Lower leg skin (tissue), 4 donors: ENCODE results near the gene TUBA4A. TPM values are rescaled to one million over a fixed set of nuclear protein-coding genes. Genes with fewer than 3 reads are reported as not detected.
A peak's percentile ranks its signal among the peaks of the same experiment; 100 is the strongest.

Source experiments
- DNase-seq, 2 donors: peaks; one replicate each; pipeline ENCODE4 v3.0.0-alpha.2; 2019; ENCODE audit warnings: low spot score in 2 of 2
- H3K4me3 ChIP-seq: fragments of 200-600 bp; sonication (generic); 2 replicates; pipeline ENCODE4 v1.5.1; 2017; ENCODE audit warnings: mild to moderate bottlenecking, low read depth; ENCODE audit not compliant: poor library complexity, severe bottlenecking
- POLR2A ChIP-seq, 2 donors: fragments of 450-650 bp; IDR thresholded peaks; one replicate each; pipeline ENCODE4 v1.6.1; 2016 to 2017; ENCODE audit warnings: antibody characterized with exemption in 2 of 2, mild to moderate bottlenecking in 1 of 2, moderate library complexity in 1 of 2
- WGBS, 2 donors: methylation state at CpG; one replicate each; pipeline ENCODE4 v1.1.5; 2018; 5-methylcytosine and 5-hydroxymethylcytosine counted together
- intact Hi-C: fragments of 100-400 bp; cut with DNase I; formaldehyde crosslinking; loops from one replicate; pipeline ENCODE4 v1.15.0; 2023; ENCODE audit warnings: low total_unique reads
- total RNA-seq, 4 donors: library from RNA; depleted of rRNA; stranded (reverse); fragments of >200 nt; gene quantifications; one replicate each; pipeline ENCODE4 v1.1.0, GENCODE V29; 2016
- TF ChIP-seq, protein P1 (sequence below), 3 donors: fragments of 450-650 bp; IDR thresholded peaks; one replicate each; pipeline ENCODE4 v1.5.1; 2016; ENCODE audit warnings: antibody characterized with exemption in 3 of 3, mild to moderate bottlenecking in 3 of 3, moderate library complexity in 2 of 3

TUBA4A gene
- total RNA-seq, 4 donors from 2014 or later = 181 to 522 (median 240) TPM

DNA sequence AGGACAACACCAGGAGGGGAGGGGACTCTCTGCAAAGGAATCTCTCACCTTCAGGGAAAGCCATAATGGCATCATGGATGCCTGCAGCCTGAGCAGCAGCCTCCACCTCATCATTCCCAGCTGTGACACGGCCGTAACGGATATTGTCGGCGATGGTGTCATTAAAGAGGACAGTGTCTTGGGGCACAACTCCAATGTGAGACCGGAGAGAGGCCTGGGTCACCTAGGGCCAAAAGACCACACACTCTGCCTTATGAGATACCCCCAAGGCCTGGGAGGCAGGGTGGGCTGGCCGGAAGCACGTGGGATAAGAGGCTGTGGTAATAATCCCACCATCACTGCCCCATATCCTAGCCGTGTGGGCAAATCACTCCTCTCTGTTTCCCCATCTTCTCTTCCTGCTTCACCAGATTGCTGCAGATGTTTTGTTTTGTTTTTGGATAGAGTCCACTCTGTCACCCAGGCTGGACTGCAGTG lies 42.8 kb downstream of the TUBA4A start:
- DNase-seq = peak in 1 of 2 donors; percentile 72
- TF ChIP-seq, protein P1, sequence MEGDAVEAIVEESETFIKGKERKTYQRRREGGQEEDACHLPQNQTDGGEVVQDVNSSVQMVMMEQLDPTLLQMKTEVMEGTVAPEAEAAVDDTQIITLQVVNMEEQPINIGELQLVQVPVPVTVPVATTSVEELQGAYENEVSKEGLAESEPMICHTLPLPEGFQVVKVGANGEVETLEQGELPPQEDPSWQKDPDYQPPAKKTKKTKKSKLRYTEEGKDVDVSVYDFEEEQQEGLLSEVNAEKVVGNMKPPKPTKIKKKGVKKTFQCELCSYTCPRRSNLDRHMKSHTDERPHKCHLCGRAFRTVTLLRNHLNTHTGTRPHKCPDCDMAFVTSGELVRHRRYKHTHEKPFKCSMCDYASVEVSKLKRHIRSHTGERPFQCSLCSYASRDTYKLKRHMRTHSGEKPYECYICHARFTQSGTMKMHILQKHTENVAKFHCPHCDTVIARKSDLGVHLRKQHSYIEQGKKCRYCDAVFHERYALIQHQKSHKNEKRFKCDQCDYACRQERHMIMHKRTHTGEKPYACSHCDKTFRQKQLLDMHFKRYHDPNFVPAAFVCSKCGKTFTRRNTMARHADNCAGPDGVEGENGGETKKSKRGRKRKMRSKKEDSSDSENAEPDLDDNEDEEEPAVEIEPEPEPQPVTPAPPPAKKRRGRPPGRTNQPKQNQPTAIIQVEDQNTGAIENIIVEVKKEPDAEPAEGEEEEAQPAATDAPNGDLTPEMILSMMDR (IDR thresholded peaks at IDR 0.05) = no peak
- no peak for TF ChIP-seq POLR2A (IDR thresholded peaks at IDR 0.05)
- WGBS, 2 donors = 86 to 94% methylated on average over 9 of the region's 9 CpGs
- no peak overlapping the region for H3K4me3 ChIP-seq
- intact Hi-C loops = no loop called here

DNA sequence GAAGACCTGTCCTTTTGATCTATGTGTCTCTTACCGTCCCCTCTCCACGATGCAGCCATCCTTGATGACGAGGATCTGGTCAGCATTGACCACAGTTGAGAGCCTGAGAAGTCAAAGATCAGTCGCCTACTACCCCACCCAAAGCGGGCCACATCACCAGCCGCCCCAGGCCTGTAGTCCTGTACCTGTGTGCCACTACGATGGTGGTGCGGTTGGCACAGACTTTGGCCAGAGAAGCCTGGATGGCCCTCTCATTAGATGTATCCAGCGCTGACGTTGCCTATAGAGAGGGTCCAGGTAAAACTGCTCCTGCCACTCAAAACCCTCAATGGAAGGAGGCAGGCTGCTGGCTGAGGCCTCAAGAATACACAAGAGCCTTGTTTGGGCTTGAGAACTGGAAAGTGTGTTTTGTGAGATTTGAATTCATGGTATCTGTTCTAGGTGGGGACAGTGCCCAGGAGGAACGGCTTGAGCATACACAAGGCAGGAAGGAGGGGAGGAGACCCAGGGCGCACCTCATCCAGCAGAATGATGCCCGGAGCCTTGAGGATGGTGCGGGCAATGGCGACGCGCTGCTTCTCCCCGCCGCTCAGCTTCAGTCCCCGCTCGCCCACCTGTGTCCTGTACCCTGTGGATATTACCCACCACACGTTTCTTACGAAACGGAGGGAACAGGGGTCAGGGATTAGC lies 43.4 kb downstream of the TUBA4A start:
- WGBS, 2 donors = 93 to 97% methylated on average over 21 to 23 of the region's 24 CpGs
- intact Hi-C loops = no loop called here
- no peak for TF ChIP-seq POLR2A (IDR thresholded peaks at IDR 0.05)
- TF ChIP-seq, protein P1 (IDR thresholded peaks at IDR 0.05) = no peak
- DNase-seq = peak in 1 of 2 donors; percentile 75
- no peak overlapping the region for H3K4me3 ChIP-seq

DNA sequence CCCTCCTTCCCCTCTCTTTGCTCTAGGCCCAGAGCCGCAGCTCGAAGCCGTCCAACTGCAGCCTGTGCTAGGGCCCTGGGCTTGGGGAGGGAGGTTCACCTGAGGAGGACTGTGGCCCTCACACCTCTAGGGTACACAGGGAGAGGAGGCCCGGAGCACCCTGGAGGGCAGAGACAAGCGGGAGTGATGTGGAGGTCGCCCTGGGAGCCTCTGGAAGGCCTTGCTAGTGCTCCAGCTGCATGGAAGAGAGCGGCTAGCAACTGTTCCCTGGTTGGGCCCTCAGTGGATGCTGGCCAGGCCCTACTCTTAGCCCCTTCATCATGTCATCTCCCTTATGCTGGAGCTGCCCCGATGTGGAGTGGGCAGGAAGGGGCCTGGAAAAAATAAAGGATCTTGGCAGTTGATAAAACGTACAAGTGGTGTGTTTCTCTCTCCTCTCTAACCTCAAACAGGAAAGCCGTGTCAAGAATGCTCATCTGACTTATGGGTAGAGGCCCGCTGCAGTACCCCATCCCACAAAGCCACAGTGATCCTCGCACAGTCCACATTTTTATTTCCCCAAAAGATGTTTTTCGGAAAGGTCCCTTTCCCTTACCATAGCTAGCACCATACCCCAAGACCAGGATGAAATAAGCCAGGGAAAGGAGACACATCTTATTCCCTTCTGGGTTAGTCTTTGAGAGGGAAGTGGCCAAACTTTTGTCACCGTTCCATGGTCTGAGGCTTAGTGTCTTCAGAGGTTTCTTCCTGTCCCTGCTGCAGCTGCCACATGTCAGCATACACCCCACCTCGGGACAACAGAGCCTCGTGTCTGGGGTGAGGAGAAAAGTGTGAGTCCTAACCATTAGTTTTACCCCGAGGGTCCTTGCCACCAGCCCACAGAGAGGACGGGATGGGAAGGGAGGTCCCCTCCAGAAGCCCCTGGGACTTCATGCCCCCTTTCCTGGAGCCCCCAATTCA lies 44.2 kb downstream of the TUBA4A start:
- H3K4me3 ChIP-seq = no peak overlapping the region
- TF ChIP-seq, protein P1 (IDR thresholded peaks at IDR 0.05) = no peak
- no peak for TF ChIP-seq POLR2A (IDR thresholded peaks at IDR 0.05)
- WGBS, 2 donors = 73 to 78% methylated on average over 16 to 18 of the region's 18 CpGs
- intact Hi-C loops = no loop called here
- peak in 1 of 2 donors; percentile 77 for DNase-seq

DNA sequence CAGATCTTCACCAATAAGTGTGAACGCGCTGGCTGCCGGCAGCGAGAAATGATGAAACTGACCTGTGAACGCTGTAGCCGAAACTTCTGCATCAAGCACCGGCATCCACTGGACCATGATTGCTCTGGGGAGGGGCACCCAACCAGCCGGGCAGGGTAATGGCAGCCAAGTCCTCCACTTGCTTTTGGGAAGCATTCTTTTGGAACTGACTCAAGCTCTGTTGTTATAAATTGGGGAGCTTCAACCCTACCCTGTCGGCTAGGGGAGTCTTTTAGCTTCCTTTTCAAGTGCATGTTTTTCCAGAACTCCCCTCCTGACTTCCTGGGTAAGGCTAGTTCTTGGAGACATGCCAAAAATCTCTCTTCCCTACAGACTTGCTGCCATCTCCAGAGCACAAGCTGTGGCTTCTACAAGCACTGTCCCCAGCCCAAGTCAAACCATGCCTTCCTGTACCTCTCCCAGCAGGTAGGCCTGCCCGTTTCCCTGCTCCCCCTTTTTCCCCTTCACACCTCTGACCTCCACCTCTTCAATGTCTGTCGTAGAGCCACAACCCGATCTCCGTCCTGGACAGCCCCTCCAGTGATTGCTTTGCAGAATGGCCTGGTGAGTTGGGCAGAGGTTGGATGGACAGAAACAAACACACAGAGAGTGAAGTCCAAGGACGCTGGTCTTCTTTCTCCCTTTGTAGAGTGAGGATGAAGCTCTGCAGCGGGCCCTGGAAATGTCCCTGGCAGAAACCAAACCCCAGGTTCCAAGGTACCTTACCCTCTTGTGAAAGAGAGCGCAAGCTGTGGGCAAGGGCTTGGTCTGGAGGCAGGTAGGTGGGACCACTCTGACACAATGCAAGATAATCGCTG lies 45.6 kb downstream of the TUBA4A start:
- no peak overlapping the region for H3K4me3 ChIP-seq
- 70 to 74% methylated on average over 17 of the region's 17 CpGs for WGBS, 2 donors
- no peak for TF ChIP-seq POLR2A (IDR thresholded peaks at IDR 0.05)
- TF ChIP-seq, protein P1 (IDR thresholded peaks at IDR 0.05) = no peak
- intact Hi-C loops = no loop called here
- DNase-seq = peak in 1 of 2 donors; percentile 85

DNA sequence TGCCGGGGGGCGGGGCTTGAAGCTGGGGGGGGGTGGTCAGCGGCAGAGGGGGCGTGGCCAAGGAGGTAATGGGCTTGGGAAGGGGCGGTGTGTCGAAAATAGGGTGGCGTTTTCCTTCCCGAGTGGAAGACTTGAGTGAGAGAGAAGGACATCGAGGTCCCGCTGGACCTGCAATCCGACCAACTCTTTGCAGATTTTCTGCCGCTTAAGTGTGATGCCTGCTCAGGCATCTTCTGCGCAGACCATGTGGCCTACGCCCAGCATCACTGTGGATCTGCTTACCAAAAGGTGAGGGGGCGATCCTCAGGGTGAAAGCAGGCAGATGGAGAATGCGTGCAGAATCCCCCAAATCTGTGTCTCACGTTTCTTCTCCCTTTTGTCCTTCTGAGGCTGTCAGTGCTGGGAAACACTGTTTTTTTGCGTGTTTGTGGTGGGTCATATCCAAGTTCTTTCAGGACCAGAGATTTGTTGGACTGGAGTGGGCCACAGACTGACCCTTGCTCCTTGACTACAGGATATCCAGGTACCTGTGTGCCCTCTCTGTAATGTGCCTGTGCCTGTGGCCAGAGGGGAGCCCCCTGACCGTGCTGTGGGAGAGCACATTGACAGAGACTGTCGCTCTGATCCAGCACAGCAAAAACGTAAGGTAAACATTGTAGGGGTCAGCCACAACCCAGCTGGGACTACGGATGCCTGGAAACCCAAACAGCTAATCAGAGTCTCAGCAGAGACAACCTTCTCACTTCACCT lies 46.4 kb downstream of the TUBA4A start:
- DNase-seq = no peak
- WGBS, 2 donors = 16 to 21% methylated on average over 22 of the region's 22 CpGs
- peak overlapping the region; percentile 50 for H3K4me3 ChIP-seq
- no peak for TF ChIP-seq POLR2A (IDR thresholded peaks at IDR 0.05)
- TF ChIP-seq, protein P1 (IDR thresholded peaks at IDR 0.05) = no peak
- intact Hi-C loops = no loop called here
